Spleen (tissue), 7 donors: ENCODE results near the gene CRMP1.

Experiments used
- CTCF ChIP-seq, 11 experiments: fragments of 200-600 bp in 7 of 11; fragments of 450-650 bp in 4 of 11; sonication (generic) in 4 of 11; IDR thresholded peaks in 8 of 11; conservative IDR thresholded peaks in 3 of 11; 1 replicate in 7 of 11; 2 replicates in 4 of 11; pipeline versions ENCODE4 v1.4.0 to v1.8.0; 2016 to 2021; ENCODE audit warnings: antibody characterized with exemption in 11 of 11, inconsistent platforms in 4 of 11, mild to moderate bottlenecking in 1 of 11
- POLR2AphosphoS5 ChIP-seq, 3 donors: sonication (generic); formaldehyde crosslinking; IDR thresholded peaks; one replicate each; pipeline ENCODE4 v1.5.1; 2017; ENCODE audit warnings: antibody characterized with exemption in 3 of 3
- donor health status: DM: no; HTN: no; CAD: no; lungs with moderate emphysema.
- donor health status: DM: no; HTN: no; CAD: no.
- donor health status: DM: no; HTN: no; CAD: no.

GRCh38 chr4:5816101-5816500 is 76.8 kb downstream of the CRMP1 start:
- TF ChIP-seq CTCF (IDR thresholded peaks at IDR 0.05 in 8 of 11, conservative IDR thresholded peaks at IDR 0.05 in 3 of 11) = no peak
- no peak for TF ChIP-seq POLR2AphosphoS5 (IDR thresholded peaks at IDR 0.05)
